ENCODE data around the gene IMPDH1.

Gene IMPDH1

DNA sequence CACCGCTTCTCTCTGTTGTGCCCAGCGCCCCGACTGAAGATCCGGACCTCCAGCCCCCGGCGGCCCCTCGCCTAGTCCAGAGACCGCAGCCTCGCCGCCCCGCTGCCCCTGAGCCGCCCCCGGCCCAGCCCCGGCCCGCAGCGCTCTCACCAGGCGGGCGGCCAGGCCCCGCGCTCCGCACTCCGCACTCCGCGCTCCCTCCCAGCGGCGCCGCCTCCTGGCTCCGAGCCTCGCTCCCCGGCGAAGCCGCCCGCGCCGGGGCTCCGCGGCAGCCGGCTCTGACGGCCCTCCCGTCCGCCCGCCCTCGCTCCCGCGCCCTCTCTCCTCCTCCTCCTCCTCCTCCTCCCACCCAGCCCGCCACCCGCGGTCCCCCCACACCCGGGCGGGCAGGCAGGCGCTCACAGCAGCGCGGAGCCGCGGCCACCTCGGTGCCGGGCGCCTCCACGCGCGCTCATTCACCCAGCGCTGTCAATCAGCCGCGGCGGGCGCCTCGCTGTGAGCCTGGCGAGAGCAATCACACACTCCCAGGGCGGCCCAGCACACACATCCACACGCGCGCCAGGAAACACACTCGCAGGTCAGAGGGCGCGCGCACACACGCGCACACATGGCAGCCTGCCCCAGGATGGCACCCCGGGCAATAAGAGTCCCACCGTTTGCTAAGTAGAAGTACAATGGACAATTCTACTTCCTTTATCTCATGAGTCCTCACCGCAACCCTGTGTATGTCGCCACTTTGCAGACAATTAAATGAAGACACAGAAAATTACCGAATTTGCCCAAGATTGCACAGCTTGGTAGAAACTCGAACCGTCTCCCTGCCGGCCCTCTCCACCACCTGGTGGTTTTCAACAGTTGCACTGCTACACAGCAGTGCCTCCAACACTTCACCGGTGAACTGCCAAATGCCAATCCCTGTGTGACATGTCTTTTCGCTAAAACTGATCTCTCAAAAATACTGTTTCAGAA is 48.1 kb downstream of the IMPDH1 start, which contains the start of gene PRRT4:
Gene PRRT4 (minus strand): TSS at position 280 of the 969 bp plus-strand sequence.
- peaks cover 95% of the 10 kb centered on the region for H3K27me3 ChIP-seq (ENCODE audit: insufficient read depth, low read length)
- no peaks in the 10 kb centered on the region for H3K36me3 ChIP-seq (ENCODE audit: insufficient read depth, low read depth, low read length)
- H3K27ac ChIP-seq (ENCODE audit: low read length), result no peak within 1 kb of the TSS
- 0 out of 2 replicates have a peak, but pooled peaks cover 4% of the 10 kb centered on the region for H3K4me1 ChIP-seq (ENCODE audit: insufficient read depth, low read length)
- H3K9me3 ChIP-seq (ENCODE audit: insufficient read depth, low read depth, low read length), result no peaks in the 10 kb centered on the region
- no peak within 1 kb of the TSS for H3K9ac ChIP-seq (ENCODE audit: low read depth, low read length)
- peak within 1 kb of the TSS; percentile 65 for H3K4me3 ChIP-seq (ENCODE audit: low read length)

DNA sequence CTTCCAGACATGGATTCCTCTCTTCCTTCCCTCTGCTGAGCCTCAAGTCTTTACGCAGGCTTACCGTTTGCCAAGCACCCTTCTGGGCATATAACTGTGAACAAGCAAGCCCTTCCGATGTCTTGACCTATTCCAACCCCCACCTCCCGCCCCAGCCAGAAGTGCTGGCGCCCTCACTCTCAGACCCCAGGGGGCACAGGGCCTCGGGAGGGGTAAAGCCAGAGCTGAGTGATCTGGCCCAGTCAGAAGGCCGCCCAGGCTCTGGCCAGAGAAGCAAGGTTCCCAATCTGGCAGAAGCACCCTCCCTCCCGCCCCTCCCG is 49.5 kb downstream of the IMPDH1 start:
- 0 out of 2 replicates have a peak, but pooled peaks cover 4% of the 10 kb centered on the region for H3K4me1 ChIP-seq (ENCODE audit: insufficient read depth, low read length)
- H3K27me3 ChIP-seq (ENCODE audit: insufficient read depth, low read length), result peaks cover 81% of the 10 kb centered on the region
- H3K36me3 ChIP-seq (ENCODE audit: insufficient read depth, low read depth, low read length), result no peaks in the 10 kb centered on the region
- H3K4me3 ChIP-seq (ENCODE audit: low read length), result peak overlapping the region; percentile 65; the same call in 1 of the 2 replicates
- H3K9me3 ChIP-seq (ENCODE audit: insufficient read depth, low read depth, low read length), result no peaks in the 10 kb centered on the region
- no peak overlapping the region for H3K9ac ChIP-seq (ENCODE audit: low read depth, low read length)
- H3K27ac ChIP-seq (ENCODE audit: low read length), result no peak overlapping the region

DNA sequence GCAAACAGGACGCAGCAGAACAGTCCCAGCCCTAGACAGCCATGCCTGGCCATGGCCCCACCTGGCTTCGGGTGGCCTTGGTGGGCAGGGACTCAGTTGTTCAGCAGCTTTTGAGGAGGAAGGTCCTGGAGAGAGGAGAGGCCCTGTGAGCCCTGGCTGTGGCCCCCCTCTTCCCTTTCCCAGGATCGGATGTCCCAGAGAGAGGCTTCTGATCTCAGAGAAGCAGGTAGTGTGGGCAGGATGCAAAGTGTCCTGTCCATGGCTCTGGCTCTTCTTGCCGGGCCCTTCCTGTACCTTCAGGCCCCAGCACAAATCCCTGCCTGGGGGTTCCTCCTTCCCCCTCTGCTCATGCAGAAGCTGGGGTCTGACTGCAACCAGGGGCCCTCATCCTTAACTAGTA is 49.8 kb downstream of the IMPDH1 start:
- H3K4me3 ChIP-seq (ENCODE audit: low read length), result peak overlapping the region; percentile 65; the same call in 1 of the 2 replicates

DNA sequence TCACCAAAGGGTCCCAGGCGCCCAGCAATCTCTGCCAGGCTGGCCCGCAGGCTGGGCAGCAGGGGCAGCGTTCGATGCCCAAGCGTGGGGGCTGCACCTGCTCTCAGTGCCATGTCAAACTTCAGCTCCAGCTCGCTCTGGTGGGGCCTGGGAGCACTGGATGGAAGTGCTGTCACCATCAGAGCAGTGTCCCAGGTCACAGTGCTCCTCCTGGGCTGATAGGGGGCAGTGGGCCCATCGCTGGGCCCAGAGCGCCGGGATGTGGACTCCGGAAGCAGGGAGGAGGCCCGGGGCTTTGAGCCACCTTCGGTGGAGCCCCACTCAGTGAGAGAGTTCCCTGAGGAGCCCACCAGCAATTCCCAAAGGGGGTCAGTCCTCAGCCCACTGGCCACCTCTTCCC is 50.4 kb downstream of the IMPDH1 start:
- Histone ChIP-seq H3K4me1 (ENCODE audit: insufficient read depth, low read length) (0 out of 2 replicates have a peak, but pooled peaks cover 4% of the 10 kb centered on the region), H3K27me3 (ENCODE audit: insufficient read depth, low read length) (peaks cover 79% of the 10 kb centered on the region), H3K9ac (ENCODE audit: low read depth, low read length) (no peak overlapping the region), H3K4me3 (ENCODE audit: low read length) (no peak overlapping the region), H3K27ac (ENCODE audit: low read length) (no peak overlapping the region), H3K36me3 (ENCODE audit: insufficient read depth, low read depth, low read length) (no peaks in the 10 kb centered on the region), H3K9me3 (ENCODE audit: insufficient read depth, low read depth, low read length) (no peaks in the 10 kb centered on the region)

More for the DNA sequence above, 49.8 kb downstream of the IMPDH1 start:
- Histone ChIP-seq H3K27ac (ENCODE audit: low read length) (no peak overlapping the region), H3K27me3 (ENCODE audit: insufficient read depth, low read length) (peaks cover 79% of the 10 kb centered on the region), H3K9me3 (ENCODE audit: insufficient read depth, low read depth, low read length) (no peaks in the 10 kb centered on the region), H3K9ac (ENCODE audit: low read depth, low read length) (no peak overlapping the region), H3K4me1 (ENCODE audit: insufficient read depth, low read length) (0 out of 2 replicates have a peak, but pooled peaks cover 4% of the 10 kb centered on the region), H3K36me3 (ENCODE audit: insufficient read depth, low read depth, low read length) (no peaks in the 10 kb centered on the region)

DNA sequence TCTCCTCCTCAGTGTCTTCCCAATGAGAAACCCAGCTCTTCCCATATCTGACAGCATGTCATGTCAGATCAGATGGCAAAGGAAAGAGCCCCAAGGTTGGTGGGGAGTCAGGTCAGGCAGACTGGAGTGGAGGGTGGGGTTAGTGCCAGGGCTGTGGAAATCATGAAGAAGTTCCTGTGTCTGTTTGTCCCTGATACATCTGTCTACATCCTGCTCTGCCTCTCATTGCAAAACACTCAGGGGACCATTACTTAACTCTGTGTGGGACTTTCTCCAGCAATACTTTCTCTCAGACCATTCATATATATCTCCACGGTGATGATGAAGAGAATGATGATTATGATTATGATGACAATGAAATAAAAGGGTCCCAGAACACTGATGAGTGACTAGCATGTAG is 51.5 kb downstream of the IMPDH1 start:
- H3K9ac ChIP-seq (ENCODE audit: low read depth, low read length), result no peak overlapping the region
- peaks cover 79% of the 10 kb centered on the region for H3K27me3 ChIP-seq (ENCODE audit: insufficient read depth, low read length)
- 0 out of 2 replicates have a peak, but pooled peaks cover 4% of the 10 kb centered on the region for H3K4me1 ChIP-seq (ENCODE audit: insufficient read depth, low read length)
- no peaks in the 10 kb centered on the region for H3K36me3 ChIP-seq (ENCODE audit: insufficient read depth, low read depth, low read length)
- H3K27ac ChIP-seq (ENCODE audit: low read length), result no peak overlapping the region
- H3K9me3 ChIP-seq (ENCODE audit: insufficient read depth, low read depth, low read length), result no peaks in the 10 kb centered on the region
- H3K4me3 ChIP-seq (ENCODE audit: low read length), result no peak overlapping the region

DNA sequence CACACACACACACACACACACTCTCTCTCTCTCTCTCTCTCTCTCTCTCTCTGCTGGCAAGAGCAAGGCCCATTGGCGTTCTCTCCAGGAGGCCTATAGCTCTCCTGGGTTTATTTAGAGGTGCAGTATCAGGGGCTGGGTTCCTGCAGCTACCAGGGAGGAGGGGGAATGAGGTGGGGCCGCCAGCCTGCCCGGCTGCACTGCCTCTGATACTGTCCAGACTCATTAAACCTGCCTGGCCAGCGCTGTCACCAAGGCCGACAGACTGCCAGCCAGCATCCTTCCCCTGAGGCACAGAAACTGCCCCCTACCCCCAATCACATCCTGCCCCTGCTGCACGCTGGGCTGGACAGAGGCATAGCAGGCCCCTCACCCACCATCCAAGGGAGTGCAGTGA is 52.6 kb downstream of the IMPDH1 start:
- Histone ChIP-seq H3K4me1 (ENCODE audit: insufficient read depth, low read length) (0 out of 2 replicates have a peak, but pooled peaks cover 4% of the 10 kb centered on the region), H3K9ac (ENCODE audit: low read depth, low read length) (no peak overlapping the region), H3K9me3 (ENCODE audit: insufficient read depth, low read depth, low read length) (no peaks in the 10 kb centered on the region), H3K4me3 (ENCODE audit: low read length) (no peak overlapping the region), H3K27me3 (ENCODE audit: insufficient read depth, low read length) (peaks cover 79% of the 10 kb centered on the region), H3K27ac (ENCODE audit: low read length) (no peak overlapping the region), H3K36me3 (ENCODE audit: insufficient read depth, low read depth, low read length) (no peaks in the 10 kb centered on the region)

DNA sequence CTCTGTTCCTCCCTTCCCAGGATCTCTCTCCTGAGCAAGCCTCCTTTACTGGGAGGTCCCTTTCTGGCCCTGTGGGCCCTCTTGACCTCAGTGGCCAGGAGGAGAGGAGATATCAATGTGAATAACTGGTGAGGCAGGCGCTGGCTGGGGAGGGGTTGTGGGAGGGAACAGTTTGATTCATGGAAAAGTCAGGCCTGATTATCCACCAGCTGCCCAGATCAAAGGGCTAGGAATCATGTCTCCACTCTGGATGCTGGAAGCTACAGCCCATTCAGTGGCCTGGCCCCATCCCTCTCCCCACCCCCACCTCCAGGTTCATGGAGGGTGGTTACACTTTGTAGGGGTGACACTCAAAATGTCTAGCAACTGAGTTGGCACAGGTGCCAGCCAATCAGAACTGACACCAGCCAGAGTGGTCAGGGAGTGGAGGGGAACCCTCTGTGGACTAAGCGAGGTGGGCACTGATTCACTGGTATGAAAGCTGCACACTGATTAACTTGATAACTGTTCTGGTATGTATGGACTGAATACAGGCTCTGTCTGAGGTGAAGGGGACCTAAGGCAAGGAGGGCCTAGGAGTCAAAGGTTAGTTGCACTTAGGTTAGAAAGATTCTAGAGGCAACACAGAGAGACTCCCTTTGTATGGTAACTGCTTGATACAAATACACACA is 53.1 kb downstream of the IMPDH1 start:
- Histone ChIP-seq H3K9me3 (ENCODE audit: insufficient read depth, low read depth, low read length) (no peaks in the 10 kb centered on the region), H3K4me3 (ENCODE audit: low read length) (no peak overlapping the region), H3K27ac (ENCODE audit: low read length) (no peak overlapping the region), H3K9ac (ENCODE audit: low read depth, low read length) (no peak overlapping the region), H3K27me3 (ENCODE audit: insufficient read depth, low read length) (peaks cover 79% of the 10 kb centered on the region), H3K36me3 (ENCODE audit: insufficient read depth, low read depth, low read length) (no peaks in the 10 kb centered on the region), H3K4me1 (ENCODE audit: insufficient read depth, low read length) (0 out of 2 replicates have a peak, but pooled peaks cover 4% of the 10 kb centered on the region)

DNA sequence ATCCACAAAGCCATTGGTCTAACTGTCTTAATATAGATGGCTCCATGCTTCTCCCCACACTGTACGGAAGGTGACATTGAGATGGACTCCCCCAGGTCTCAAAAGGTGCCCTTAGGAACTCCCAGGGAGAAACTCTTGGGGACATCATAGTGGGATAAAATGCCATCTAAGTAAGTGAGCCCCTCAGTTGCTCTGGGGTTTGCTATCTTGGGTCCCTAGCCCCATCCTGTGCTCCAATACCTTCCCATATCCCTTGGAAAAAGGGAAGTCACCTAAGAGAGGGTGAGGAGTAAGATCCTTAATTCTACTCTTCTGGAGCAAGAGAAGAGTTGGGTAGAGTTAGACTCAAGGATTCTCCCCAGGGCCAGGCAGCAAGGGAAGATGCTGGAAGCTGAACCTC is 56.2 kb downstream of the IMPDH1 start:
- Histone ChIP-seq H3K9me3 (ENCODE audit: insufficient read depth, low read depth, low read length) (no peaks in the 10 kb centered on the region), H3K27me3 (ENCODE audit: insufficient read depth, low read length) (peaks cover 79% of the 10 kb centered on the region), H3K27ac (ENCODE audit: low read length) (no peak overlapping the region), H3K4me3 (ENCODE audit: low read length) (no peak overlapping the region), H3K9ac (ENCODE audit: low read depth, low read length) (no peak overlapping the region), H3K4me1 (ENCODE audit: insufficient read depth, low read length) (no peaks in the 10 kb centered on the region), H3K36me3 (ENCODE audit: insufficient read depth, low read depth, low read length) (no peaks in the 10 kb centered on the region)

DNA sequence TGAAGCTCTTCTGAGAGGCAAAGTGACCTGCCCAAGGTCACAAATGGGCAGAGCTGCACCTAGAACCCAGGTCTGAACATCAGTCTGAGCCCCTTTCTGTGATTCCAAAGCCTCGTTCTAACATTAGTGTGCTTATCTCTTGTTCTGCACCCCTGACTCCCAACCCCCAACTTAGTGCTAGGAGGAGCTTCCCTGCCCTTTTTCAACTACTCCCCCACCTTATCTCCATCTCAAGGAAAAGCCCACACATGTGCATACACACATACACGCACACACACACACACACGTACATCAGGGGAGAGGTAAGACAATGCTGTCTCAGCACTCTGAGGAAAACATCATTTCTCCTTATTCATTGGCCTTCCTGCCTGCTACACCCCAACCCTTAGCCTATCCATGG is 56.6 kb downstream of the IMPDH1 start:
- Histone ChIP-seq H3K4me1 (ENCODE audit: insufficient read depth, low read length) (no peaks in the 10 kb centered on the region), H3K27me3 (ENCODE audit: insufficient read depth, low read length) (peaks cover 79% of the 10 kb centered on the region), H3K9ac (ENCODE audit: low read depth, low read length) (no peak overlapping the region)

DNA sequence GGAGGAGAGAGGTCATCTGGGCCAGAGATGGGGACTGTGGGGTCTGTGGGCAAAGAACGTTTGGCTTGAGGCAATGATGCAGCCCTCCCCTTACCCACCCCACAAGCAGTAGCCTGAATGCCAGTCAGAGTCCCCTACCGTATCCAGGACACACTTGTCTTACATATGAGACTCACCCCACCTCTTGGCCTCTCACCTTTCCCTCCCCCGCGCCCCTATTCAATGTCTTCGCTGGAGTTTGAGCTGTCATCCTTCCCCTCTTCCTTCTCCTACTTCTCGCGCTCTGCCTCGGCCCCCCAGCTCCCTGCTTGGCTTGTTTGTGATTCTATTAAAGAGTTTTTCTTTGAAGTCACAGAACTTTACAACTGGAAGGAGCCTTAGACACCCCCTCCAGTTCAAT is 57.1 kb downstream of the IMPDH1 start:
- no peak overlapping the region for H3K9ac ChIP-seq (ENCODE audit: low read depth, low read length)
- no peak overlapping the region for H3K4me3 ChIP-seq (ENCODE audit: low read length)
- no peaks in the 10 kb centered on the region for H3K4me1 ChIP-seq (ENCODE audit: insufficient read depth, low read length)
- peaks cover 79% of the 10 kb centered on the region for H3K27me3 ChIP-seq (ENCODE audit: insufficient read depth, low read length)
- no peaks in the 10 kb centered on the region for H3K36me3 ChIP-seq (ENCODE audit: insufficient read depth, low read depth, low read length)
- H3K27ac ChIP-seq (ENCODE audit: low read length), result no peak overlapping the region
- no peaks in the 10 kb centered on the region for H3K9me3 ChIP-seq (ENCODE audit: insufficient read depth, low read depth, low read length)

More for the DNA sequence above, 56.6 kb downstream of the IMPDH1 start:
- Histone ChIP-seq H3K4me3 (ENCODE audit: low read length) (no peak overlapping the region), H3K36me3 (ENCODE audit: insufficient read depth, low read depth, low read length) (no peaks in the 10 kb centered on the region), H3K27ac (ENCODE audit: low read length) (no peak overlapping the region), H3K9me3 (ENCODE audit: insufficient read depth, low read depth, low read length) (no peaks in the 10 kb centered on the region)

DNA sequence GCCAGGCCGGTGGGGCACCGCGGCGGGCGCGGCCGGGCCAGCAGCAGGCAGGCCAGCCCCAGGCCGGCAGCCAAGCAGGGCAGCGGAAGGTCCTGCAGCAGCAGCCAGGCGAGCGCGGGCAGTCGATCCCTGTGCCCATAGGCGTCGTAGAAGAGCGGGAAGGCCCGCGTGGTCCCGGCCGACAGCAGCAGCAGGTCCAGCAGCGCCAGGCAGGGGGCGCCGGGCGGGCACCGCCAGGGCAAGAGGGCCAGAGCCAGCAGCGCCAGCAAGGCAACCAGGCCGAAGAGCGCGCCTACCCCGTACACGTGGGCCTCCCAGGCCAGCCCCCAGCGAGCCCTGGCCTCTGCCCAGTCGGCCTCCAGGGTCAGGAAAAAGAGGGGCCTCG is 57.6 kb downstream of the IMPDH1 start:
- no peak overlapping the region for H3K4me3 ChIP-seq (ENCODE audit: low read length)
- no peaks in the 10 kb centered on the region for H3K4me1 ChIP-seq (ENCODE audit: insufficient read depth, low read length)
- no peak overlapping the region for H3K27ac ChIP-seq (ENCODE audit: low read length)
- peaks cover 79% of the 10 kb centered on the region for H3K27me3 ChIP-seq (ENCODE audit: insufficient read depth, low read length)
- H3K36me3 ChIP-seq (ENCODE audit: insufficient read depth, low read depth, low read length), result no peaks in the 10 kb centered on the region
- H3K9me3 ChIP-seq (ENCODE audit: insufficient read depth, low read depth, low read length), result no peaks in the 10 kb centered on the region
- H3K9ac ChIP-seq (ENCODE audit: low read depth, low read length), result no peak overlapping the region
